Prostate gland (tissue), 2 donors: ENCODE results near the gene BCAS3. TPM values are rescaled to one million over a fixed set of nuclear protein-coding genes. Genes with fewer than 3 reads are reported as not detected.
"Not testable (repeated sequence)": the region's sequence is repeated elsewhere in the genome, so short reads cannot be mapped to it uniquely, and the experiment has no call there.

ENCODE experiments used
- DNase-seq: peaks from one replicate; pipeline ENCODE4 v3.0.0-alpha.2; 2019; ENCODE audit warnings: low spot score
- H3K27ac ChIP-seq, 2 donors: fragments of 200-600 bp; sonication (generic); 2 replicates each; pipeline ENCODE4 v1.5.1; 2017 to 2019
- H3K27me3 ChIP-seq: fragments of 200-600 bp; sonication (generic); replicated peaks from 2 replicates; pipeline ENCODE4 v1.5.1; 2019; ENCODE audit not compliant: insufficient read depth
- H3K36me3 ChIP-seq, 2 donors: fragments of 200-600 bp; sonication (generic); 1 replicate in 1 of 2; 2 replicates in 1 of 2; pipeline versions ENCODE4 v1.5.1 to v1.8.1; 2017 to 2019
- H3K4me1 ChIP-seq: fragments of 200-600 bp; sonication (generic); replicated peaks from 2 replicates; pipeline ENCODE4 v1.5.1; 2019
- H3K4me3 ChIP-seq, 2 donors: fragments of 200-600 bp; sonication (generic); 2 replicates each; pipeline ENCODE4 v1.5.1; 2017 to 2019
- H3K9me3 ChIP-seq: fragments of 200-600 bp; sonication (generic); 2 replicates; pipeline ENCODE4 v1.5.1; 2017
- POLR2A ChIP-seq: fragments of 450-650 bp; IDR thresholded peaks from one replicate; pipeline ENCODE4 v1.6.1; 2016; ENCODE audit warnings: antibody characterized with exemption, mild to moderate bottlenecking
- POLR2AphosphoS5 ChIP-seq: sonication (generic); formaldehyde crosslinking; IDR thresholded peaks from one replicate; pipeline ENCODE4 v1.6.1; 2017; ENCODE audit warnings: antibody characterized with exemption
- WGBS: methylation state at CpG from one replicate; pipeline ENCODE4 v1.1.5; 2018; 5-methylcytosine and 5-hydroxymethylcytosine counted together
- intact Hi-C: fragments of 100-400 bp; cut with DNase I; formaldehyde crosslinking; loops from one replicate; pipeline ENCODE4 v1.14.2; 2022
- small RNA-seq, 2 donors: library from RNA; depleted of rRNA; stranded (forward); fragments of <200 nt; gene quantifications; one replicate each; pipeline ENCODE3, GENCODE V24; 2016
- total RNA-seq, 2 donors: library from RNA; depleted of rRNA; stranded (reverse); fragments of >200 nt; gene quantifications; one replicate each; pipeline ENCODE4 v1.1.0, GENCODE V29; 2016
- TF ChIP-seq, protein P1 (sequence below), 4 experiments: fragments of 200-600 bp in 2 of 4; fragments of 450-650 bp in 2 of 4; sonication (generic) in 2 of 4; IDR thresholded peaks; 1 replicate in 3 of 4; 2 replicates in 1 of 4; pipeline ENCODE4 v1.5.1; 2016 to 2019; ENCODE audit warnings: antibody characterized with exemption in 4 of 4, mild to moderate bottlenecking in 2 of 4, moderate library complexity in 2 of 4

Gene BCAS3
- total RNA-seq, 2 donors from 2014 or later: 57.8 to 93.9 TPM

DNA sequence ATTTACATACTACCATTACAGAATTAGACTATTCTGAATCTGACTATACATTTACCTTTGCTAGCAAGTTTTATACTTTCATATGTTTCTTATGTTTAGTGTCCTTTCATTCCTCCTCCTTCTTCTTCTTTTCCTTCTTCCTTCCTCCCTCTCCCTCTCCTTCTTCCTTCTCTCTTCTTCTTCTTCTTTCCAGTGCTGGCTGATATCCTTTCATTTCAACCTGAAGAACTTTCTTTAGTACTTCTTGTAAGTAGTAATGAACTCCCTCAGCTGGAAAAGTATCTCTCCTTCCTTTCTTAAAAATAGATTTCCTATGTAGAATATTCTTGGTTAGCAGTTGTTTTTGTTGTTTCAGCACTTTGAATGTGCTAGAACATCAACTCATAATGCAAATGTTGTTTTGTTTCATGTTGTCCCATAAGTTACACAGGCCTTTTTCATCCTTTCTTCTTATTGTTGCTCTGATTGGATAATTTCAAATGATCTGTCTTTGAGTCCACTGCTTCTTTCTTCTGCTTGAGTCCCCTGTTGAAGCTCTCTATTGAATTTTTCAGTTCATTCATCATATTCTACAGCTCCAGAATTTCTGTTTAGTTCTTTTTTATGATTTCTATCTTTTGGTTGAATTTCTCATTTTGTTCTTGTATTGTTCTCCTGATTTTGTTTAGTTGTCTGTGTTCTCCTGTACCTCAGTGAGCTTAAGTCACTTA, 759.5 kb downstream of the BCAS3 start:
- TF ChIP-seq POLR2A: no peak
- TF ChIP-seq, protein P1, sequence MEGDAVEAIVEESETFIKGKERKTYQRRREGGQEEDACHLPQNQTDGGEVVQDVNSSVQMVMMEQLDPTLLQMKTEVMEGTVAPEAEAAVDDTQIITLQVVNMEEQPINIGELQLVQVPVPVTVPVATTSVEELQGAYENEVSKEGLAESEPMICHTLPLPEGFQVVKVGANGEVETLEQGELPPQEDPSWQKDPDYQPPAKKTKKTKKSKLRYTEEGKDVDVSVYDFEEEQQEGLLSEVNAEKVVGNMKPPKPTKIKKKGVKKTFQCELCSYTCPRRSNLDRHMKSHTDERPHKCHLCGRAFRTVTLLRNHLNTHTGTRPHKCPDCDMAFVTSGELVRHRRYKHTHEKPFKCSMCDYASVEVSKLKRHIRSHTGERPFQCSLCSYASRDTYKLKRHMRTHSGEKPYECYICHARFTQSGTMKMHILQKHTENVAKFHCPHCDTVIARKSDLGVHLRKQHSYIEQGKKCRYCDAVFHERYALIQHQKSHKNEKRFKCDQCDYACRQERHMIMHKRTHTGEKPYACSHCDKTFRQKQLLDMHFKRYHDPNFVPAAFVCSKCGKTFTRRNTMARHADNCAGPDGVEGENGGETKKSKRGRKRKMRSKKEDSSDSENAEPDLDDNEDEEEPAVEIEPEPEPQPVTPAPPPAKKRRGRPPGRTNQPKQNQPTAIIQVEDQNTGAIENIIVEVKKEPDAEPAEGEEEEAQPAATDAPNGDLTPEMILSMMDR (IDR thresholded peaks at IDR 0.05): no peak
- TF ChIP-seq POLR2AphosphoS5: no peak
- intact Hi-C loops: no loop called here

DNA sequence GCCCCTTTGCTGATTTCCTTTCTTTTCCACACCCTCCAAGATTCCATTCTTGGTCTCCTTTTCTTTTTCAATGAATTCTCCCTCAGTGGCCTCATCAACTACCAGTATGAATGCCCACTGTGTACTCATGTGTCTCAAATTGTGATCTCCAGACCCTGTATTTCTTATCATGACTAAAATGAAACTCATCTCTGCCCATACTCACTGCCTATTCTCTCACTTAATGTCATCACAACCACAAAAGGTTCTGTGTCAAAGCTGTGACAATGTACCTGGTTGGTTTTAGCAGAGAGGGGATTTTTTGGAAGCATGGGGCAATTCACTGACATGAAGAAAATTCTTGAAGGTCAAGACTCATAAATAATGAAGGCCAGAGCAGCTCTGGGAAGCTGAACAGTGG, 763.0 kb downstream of the BCAS3 start:
- Histone ChIP-seq H3K27me3 (no peaks in the 10 kb centered on the region), H3K4me1 (no peaks in the 10 kb centered on the region), H3K36me3 (no peaks in the 10 kb centered on the region), H3K27ac (no peak overlapping the region), H3K4me3 (no peak overlapping the region), H3K9me3 (no peaks in the 10 kb centered on the region)
- no peak for DNase-seq
- TF ChIP-seq POLR2A (no peak), POLR2AphosphoS5 (no peak)
- TF ChIP-seq, protein P1 (IDR thresholded peaks at IDR 0.05): no peak
- intact Hi-C loops: no loop called here

More for the DNA sequence above, 759.5 kb downstream of the BCAS3 start:
- H3K36me3 ChIP-seq: no peaks in the 10 kb centered on the region
- no peak overlapping the region for H3K27ac ChIP-seq
- no peaks in the 10 kb centered on the region for H3K9me3 ChIP-seq
- H3K4me1 ChIP-seq: no peaks in the 10 kb centered on the region
- DNase-seq: no peak
- no peak overlapping the region for H3K4me3 ChIP-seq
- H3K27me3 ChIP-seq: no peaks in the 10 kb centered on the region

DNA sequence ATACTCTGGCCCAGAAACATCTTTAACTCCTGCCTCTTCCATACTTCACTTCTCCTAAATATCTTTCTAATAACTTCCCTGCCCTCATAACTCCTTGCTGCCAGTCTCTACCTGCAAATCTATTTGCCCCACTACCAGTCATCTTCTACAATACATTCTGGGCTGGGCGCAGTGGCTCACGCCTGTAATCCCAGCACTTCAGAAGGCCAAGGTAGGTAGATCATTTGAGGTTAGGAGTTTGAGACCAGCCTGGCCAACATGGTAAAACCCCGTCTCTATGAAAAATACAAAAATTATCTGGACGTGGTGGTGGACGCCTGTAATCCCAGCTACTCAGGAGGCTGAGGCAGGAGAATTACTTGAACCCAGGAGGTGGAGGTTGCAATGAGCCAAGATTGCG, 763.9 kb downstream of the BCAS3 start:
- H3K9me3 ChIP-seq, H3K27ac ChIP-seq, H3K36me3 ChIP-seq, H3K27me3 ChIP-seq, DNase-seq, H3K4me1 ChIP-seq, intact Hi-C loops, H3K4me3 ChIP-seq: not testable (repeated sequence)
- 95% methylated on average over 6 of the region's 6 CpGs for WGBS

DNA sequence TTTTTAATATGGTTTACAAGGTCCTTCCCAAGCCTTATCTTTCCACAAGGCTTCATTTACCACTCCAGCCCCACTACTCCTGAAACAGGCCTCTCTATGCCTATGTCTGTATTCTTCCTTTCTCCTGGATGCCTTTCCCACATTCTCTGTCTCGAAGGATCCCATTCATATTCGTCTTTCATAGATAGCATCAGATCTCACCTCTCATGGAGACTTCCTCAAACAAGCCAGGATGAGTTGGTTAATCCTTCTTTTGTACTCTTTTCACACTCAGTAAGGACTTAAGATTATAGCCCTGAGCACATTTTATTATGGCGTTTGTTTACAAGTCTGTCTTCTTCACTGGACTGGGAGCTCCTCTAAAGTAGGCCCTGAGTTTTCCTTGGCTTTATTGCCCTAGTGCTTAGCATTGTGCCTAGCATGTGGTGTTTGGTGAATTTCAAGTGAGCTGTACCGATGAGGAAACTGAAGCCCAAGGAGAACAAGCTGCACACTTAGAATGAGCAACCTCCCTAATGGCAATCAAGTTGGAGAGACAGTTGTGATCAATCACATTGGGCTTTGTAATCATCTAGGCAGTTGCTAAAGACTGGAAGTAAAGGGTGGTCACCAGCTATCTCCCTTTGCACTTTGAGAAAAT, 764.6 kb downstream of the BCAS3 start:
- no peaks in the 10 kb centered on the region for H3K4me1 ChIP-seq
- H3K27ac ChIP-seq: no peak overlapping the region
- TF ChIP-seq, protein P1 (IDR thresholded peaks at IDR 0.05): no peak
- TF ChIP-seq POLR2A (no peak), POLR2AphosphoS5 (no peak)
- no peaks in the 10 kb centered on the region for H3K27me3 ChIP-seq
- H3K9me3 ChIP-seq: no peaks in the 10 kb centered on the region
- no peak overlapping the region for H3K4me3 ChIP-seq
- 52% methylated on average over 4 of the region's 4 CpGs for WGBS
- H3K36me3 ChIP-seq: no peaks in the 10 kb centered on the region
- intact Hi-C loops: no loop called here
- DNase-seq: no peak

Small RNA genes within 50 kb of the gene (small RNA-seq; reads per million reads assigned to genes)
- 0 reads per million in 2 donors for gene RF00019
- 0 reads per million in 2 donors for gene RN7SL448P
- gene RN7SL606P: 0 reads per million in 2 donors
- 0 reads per million in 2 donors for gene RNU6-623P

Other genes starting within 250 kb of the BCAS3 start
- gene APPBP2, start 151.6 kb upstream of the BCAS3 start, total RNA-seq: 10 to 100 TPM; 35.7 to 50.0 TPM
- gene PPM1D, start 77.7 kb upstream of the BCAS3 start, total RNA-seq: 10 to 100 TPM; 10.4 to 18.9 TPM